Gastroesophageal sphincter (tissue), 4 donors: ENCODE measurements around the gene POLD2. TPM values are rescaled to one million over a fixed set of nuclear protein-coding genes. Genes with fewer than 3 reads are reported as not detected.

ENCODE experiments used
- ATAC-seq: fragments of 150-250 bp; one replicate; pipeline ENCODE4 v1.9.1; 2016; ENCODE audit warnings: mild to moderate bottlenecking, moderate library complexity
- H3K27ac ChIP-seq, 4 donors: fragments of 200-600 bp; sonication (generic) in 3 of 4; 1 replicate in 3 of 4; 2 replicates in 1 of 4; pipeline ENCODE4 v1.5.1; 2016 to 2019
- H3K27me3 ChIP-seq: fragments of 200-600 bp; sonication (generic); one replicate; pipeline ENCODE4 v1.5.1; 2019
- H3K36me3 ChIP-seq, 2 donors: fragments of 200-600 bp; sonication (generic); one replicate each; pipeline ENCODE4 v1.5.1; 2019; ENCODE audit warnings: control low read depth in 1 of 2
- H3K4me1 ChIP-seq, 3 donors: fragments of 200-600 bp; sonication (generic); 1 replicate in 2 of 3; 2 replicates in 1 of 3; pipeline ENCODE4 v1.5.1; 2016 to 2019; ENCODE audit warnings: control low read depth in 2 of 3
- H3K4me3 ChIP-seq, 2 donors: fragments of 200-600 bp; sonication (generic); one replicate each; pipeline ENCODE4 v1.5.1; 2019; ENCODE audit warnings: mild to moderate bottlenecking in 1 of 2, moderate library complexity in 1 of 2
- H3K9me3 ChIP-seq, 3 donors: fragments of 200-600 bp; sonication (generic); one replicate each; pipeline ENCODE4 v1.5.1; 2017 to 2019; ENCODE audit warnings: control low read depth in 2 of 3
- CTCF ChIP-seq, 4 experiments: fragments of 200-600 bp in 2 of 4; fragments of 450-650 bp in 2 of 4; sonication (generic) in 1 of 4; IDR thresholded peaks; one replicate each; pipeline ENCODE4 v1.5.1; 2017 to 2019; ENCODE audit warnings: antibody characterized with exemption in 4 of 4, mild to moderate bottlenecking in 2 of 4, moderate library complexity in 2 of 4
- EP300 ChIP-seq: sonication (generic); formaldehyde crosslinking; IDR thresholded peaks from one replicate; pipeline ENCODE4 v1.6.1; 2017; ENCODE audit warnings: antibody characterized with exemption, mild to moderate bottlenecking
- POLR2A ChIP-seq, 2 donors: fragments of 450-650 bp; IDR thresholded peaks; one replicate each; pipeline ENCODE4 v1.6.1; 2017; ENCODE audit warnings: antibody characterized with exemption in 2 of 2, mild to moderate bottlenecking in 2 of 2, moderate library complexity in 1 of 2
- POLR2AphosphoS5 ChIP-seq: sonication (generic); formaldehyde crosslinking; IDR thresholded peaks from one replicate; pipeline ENCODE4 v1.6.1; 2017; ENCODE audit warnings: antibody characterized with exemption
- WGBS, 2 donors: methylation state at CpG; one replicate each; pipeline ENCODE4 v1.1.5; 2018; ENCODE audit warnings: low coverage in 1 of 2; 5-methylcytosine and 5-hydroxymethylcytosine counted together
- total RNA-seq, 4 donors: library from RNA; depleted of rRNA; stranded (reverse); fragments of >200 nt; gene quantifications; one replicate each; pipeline ENCODE4 v1.1.0, GENCODE V29; 2016

Gene POLD2
- total RNA-seq, 4 donors from 2014 or later = 45.3 to 52.6 (median 50.8) TPM

GRCh38 chr7:44147026-44147991 lies 24.0 kb upstream of the POLD2 start:
- no peak for ATAC-seq
- Histone ChIP-seq H3K27ac (no peak overlapping the region), H3K4me1 (peaks cover 0 to 20% (median 14%) of the 10 kb centered on the region in 3 donors), H3K9me3 (no peaks in the 10 kb centered on the region), H3K36me3 (no peaks in the 10 kb centered on the region), H3K4me3 (no peak overlapping the region), H3K27me3 (peaks cover 20% of the 10 kb centered on the region)
- TF ChIP-seq POLR2A (IDR thresholded peaks at IDR 0.05) = no peak
- no peak for TF ChIP-seq EP300
- no peak for TF ChIP-seq CTCF (IDR thresholded peaks at IDR 0.05)
- TF ChIP-seq POLR2AphosphoS5 = no peak
- WGBS, 2 donors = 66 to 68% methylated on average over 7 to 10 of the region's 33 CpGs

GRCh38 chr7:44145969-44146911 lies 22.9 kb upstream of the POLD2 start:
- peak; percentile 86 for ATAC-seq
- Histone ChIP-seq H3K27ac (peak overlapping the region in 3 of 4 donors; percentile 19 to 42 (median 38)), H3K9me3 (no peaks in the 10 kb centered on the region), H3K4me1 (peaks cover 0 to 20% (median 14%) of the 10 kb centered on the region in 3 donors), H3K27me3 (peaks cover 20% of the 10 kb centered on the region), H3K36me3 (no peaks in the 10 kb centered on the region), H3K4me3 (peak overlapping the region; percentile 36 to 58)
- 59% methylated on average over 6 of the region's 65 CpGs; no CpG with 5 or more reads in 1 of the 2 donors for WGBS, 2 donors
- TF ChIP-seq POLR2AphosphoS5 (no peak), POLR2A (IDR thresholded peaks at IDR 0.05) (no peak), EP300 (no peak), CTCF (IDR thresholded peaks at IDR 0.05) (no peak)

- peaks cover 20% of the 10 kb centered on the region for H3K27me3 ChIP-seq
- TF ChIP-seq POLR2AphosphoS5 = no peak
- TF ChIP-seq POLR2A (IDR thresholded peaks at IDR 0.05) = no peak
- TF ChIP-seq CTCF (IDR thresholded peaks at IDR 0.05) = no peak
- no peak for TF ChIP-seq EP300
- no peaks in the 10 kb centered on the region for H3K36me3 ChIP-seq
- no peaks in the 10 kb centered on the region for H3K9me3 ChIP-seq
- peak overlapping the region; percentile 36 to 58 for H3K4me3 ChIP-seq
- peak; percentile 36 for ATAC-seq
- H3K4me1 ChIP-seq = peaks cover 0 to 20% (median 14%) of the 10 kb centered on the region in 3 donors
- WGBS, 2 donors = 0% methylated on average over 4 of the region's 53 CpGs; no CpG with 5 or more reads in 1 of the 2 donors
- peak overlapping the region in 1 of 4 donors; percentile 38 for H3K27ac ChIP-seq
These were observed 22.2 kb upstream of the POLD2 start for GRCh38 chr7:44145479-44145968.

- Histone ChIP-seq H3K27ac (no peak overlapping the region), H3K4me1 (peaks cover 0 to 20% (median 14%) of the 10 kb centered on the region in 3 donors), H3K27me3 (peaks cover 20% of the 10 kb centered on the region), H3K4me3 (peak overlapping the region in 1 of 2 donors; percentile 58), H3K36me3 (no peaks in the 10 kb centered on the region), H3K9me3 (no peaks in the 10 kb centered on the region)
- WGBS, 2 donors = 43% methylated on average over 3 of the region's 31 CpGs; no CpG with 5 or more reads in 1 of the 2 donors
- no peak for ATAC-seq
- no peak for TF ChIP-seq CTCF (IDR thresholded peaks at IDR 0.05)
- TF ChIP-seq POLR2A (IDR thresholded peaks at IDR 0.05) = no peak
- no peak for TF ChIP-seq EP300
- no peak for TF ChIP-seq POLR2AphosphoS5
These were observed 21.7 kb upstream of the POLD2 start for GRCh38 chr7:44144968-44145478.
